Spinal cord (tissue), 10 donors: ENCODE measurements around the gene KIRREL3. TPM values are rescaled to one million over a fixed set of nuclear protein-coding genes. Genes with fewer than 3 reads are reported as not detected.

ENCODE experiments used
- DNase-seq, 6 donors: peaks; one replicate each; pipeline versions ENCODE4 v3.0.0 to v3.0.0-alpha.2; 2013 to 2015; ENCODE audit warnings: low spot score in 6 of 6, low read depth in 4 of 6
- H3K27ac ChIP-seq: one replicate; pipeline ENCODE4 v1.5.1; 2013; ENCODE audit warnings: low read depth, low read length, control low read depth
- H3K27me3 ChIP-seq: one replicate; pipeline ENCODE4 v1.6.1; 2013; ENCODE audit warnings: low read length; ENCODE audit not compliant: control insufficient read depth, insufficient read depth
- H3K36me3 ChIP-seq: one replicate; pipeline ENCODE4 v1.6.1; 2013; ENCODE audit warnings: low read length; ENCODE audit not compliant: control insufficient read depth, insufficient read depth
- H3K4me1 ChIP-seq: one replicate; pipeline ENCODE4 v1.6.1; 2013; ENCODE audit warnings: low read length; ENCODE audit not compliant: control insufficient read depth, insufficient read depth
- H3K4me3 ChIP-seq: one replicate; pipeline ENCODE4 v1.5.1; 2013; ENCODE audit warnings: low read depth, low read length, control low read depth
- H3K9me3 ChIP-seq: one replicate; pipeline ENCODE4 v1.6.1; 2013; ENCODE audit warnings: low read length; ENCODE audit not compliant: control insufficient read depth, insufficient read depth
- WGBS: methylation state at CpG from one replicate; pipeline ENCODE4 v1.1.5; 2013; ENCODE audit warnings: missing lambda C conversion rate; ENCODE audit not compliant: insufficient coverage; 5-methylcytosine and 5-hydroxymethylcytosine counted together
- polyA plus RNA-seq, 2 donors: library from polyadenylated mRNA; unstranded; fragments of 120-200 nt; gene quantifications; one replicate each; pipeline ENCODE4 v1.2.1, GENCODE V29; 2013; ENCODE audit not compliant: insufficient read length in 2 of 2
- total RNA-seq, 2 donors: library from RNA; depleted of rRNA in 1 of 2; stranded (reverse); fragments of 120-200 nt in 1 of 2; fragments of >200 nt in 1 of 2; gene quantifications; one replicate each; pipeline versions ENCODE4 v1.2.3 to v1.2.4, GENCODE V29; 2013 to 2014
- donor health status: healthy.

The KIRREL3 gene
- total and polyA plus RNA-seq, 4 donors = 10.0 to 58.1 (median 31.7) TPM

- peaks cover 67% of the 10 kb centered on the region for H3K4me1 ChIP-seq
- no peak overlapping the region for H3K4me3 ChIP-seq
- 5% methylated on average over 6 of the region's 15 CpGs for WGBS
- peaks cover 6% of the 10 kb centered on the region for H3K27me3 ChIP-seq
- no peaks in the 10 kb centered on the region for H3K9me3 ChIP-seq
- peak overlapping the region; percentile 49 for H3K27ac ChIP-seq
- DNase-seq = peak; percentile 72 to 97 (median 80)
- peaks cover 3% of the 10 kb centered on the region for H3K36me3 ChIP-seq
Measured at GRCh38 chr11:126544108-126545056, 456.2 kb downstream of the KIRREL3 start.

- peak overlapping the region; percentile 49 for H3K27ac ChIP-seq
- no peak for DNase-seq
- peaks cover 61% of the 10 kb centered on the region for H3K4me1 ChIP-seq
- H3K27me3 ChIP-seq = peaks cover 8% of the 10 kb centered on the region
- H3K36me3 ChIP-seq = peaks cover 3% of the 10 kb centered on the region
- WGBS = 9% methylated on average over 7 of the region's 7 CpGs
- no peak overlapping the region for H3K4me3 ChIP-seq
- H3K9me3 ChIP-seq = no peaks in the 10 kb centered on the region
Measured at GRCh38 chr11:126543691-126544090, 456.9 kb downstream of the KIRREL3 start.

- Histone ChIP-seq H3K4me3 (no peak overlapping the region), H3K27ac (no peak overlapping the region), H3K4me1 (peaks cover 49% of the 10 kb centered on the region), H3K9me3 (no peaks in the 10 kb centered on the region), H3K36me3 (peaks cover 3% of the 10 kb centered on the region), H3K27me3 (peaks cover 9% of the 10 kb centered on the region)
- 96% methylated on average over 2 of the region's 4 CpGs for WGBS
- peak in 1 of 6 donors; percentile 52 for DNase-seq
Measured at GRCh38 chr11:126542334-126543015, 458.1 kb downstream of the KIRREL3 start.

- Histone ChIP-seq H3K4me1 (peaks cover 31% of the 10 kb centered on the region), H3K36me3 (peaks cover 11% of the 10 kb centered on the region), H3K27me3 (peaks cover 9% of the 10 kb centered on the region), H3K4me3 (no peak overlapping the region), H3K27ac (no peak overlapping the region), H3K9me3 (no peaks in the 10 kb centered on the region)
- 73% methylated on average over 3 of the region's 4 CpGs for WGBS
- no peak for DNase-seq
Measured at GRCh38 chr11:126538071-126538470, 462.5 kb downstream of the KIRREL3 start.

- peaks cover 9% of the 10 kb centered on the region for H3K27me3 ChIP-seq
Measured at GRCh38 chr11:126537492-126537891, 463.1 kb downstream of the KIRREL3 start.

GRCh38 chr11:126534141-126534805 lies 466.3 kb downstream of the KIRREL3 start:
- no peak overlapping the region for H3K27ac ChIP-seq
- 78% methylated on average over 13 of the region's 17 CpGs for WGBS
- DNase-seq = no peak
- peaks cover 4% of the 10 kb centered on the region for H3K27me3 ChIP-seq
- no peaks in the 10 kb centered on the region for H3K9me3 ChIP-seq
- peaks cover 12% of the 10 kb centered on the region for H3K4me1 ChIP-seq
- peaks cover 8% of the 10 kb centered on the region for H3K36me3 ChIP-seq
- H3K4me3 ChIP-seq = no peak overlapping the region

More at GRCh38 chr11:126537492-126537891, 463.1 kb downstream of the KIRREL3 start:
- no peak for DNase-seq
- H3K36me3 ChIP-seq = peaks cover 11% of the 10 kb centered on the region
- no peak overlapping the region for H3K27ac ChIP-seq
- no peak overlapping the region for H3K4me3 ChIP-seq
- no peaks in the 10 kb centered on the region for H3K9me3 ChIP-seq
- peaks cover 25% of the 10 kb centered on the region for H3K4me1 ChIP-seq
- WGBS = 100% methylated on average over 3 of the region's 4 CpGs

- H3K36me3 ChIP-seq = peaks cover 8% of the 10 kb centered on the region
- H3K27ac ChIP-seq = no peak overlapping the region
- WGBS = 100% methylated on average over 3 of the region's 6 CpGs
- no peak for DNase-seq
- H3K4me3 ChIP-seq = no peak overlapping the region
- no peaks in the 10 kb centered on the region for H3K9me3 ChIP-seq
- H3K27me3 ChIP-seq = peaks cover 1% of the 10 kb centered on the region
- peaks cover 16% of the 10 kb centered on the region for H3K4me1 ChIP-seq
Measured at GRCh38 chr11:126533560-126533959, 467.0 kb downstream of the KIRREL3 start.

- 97% methylated on average over 5 of the region's 8 CpGs for WGBS
Measured at GRCh38 chr11:126530416-126530815, 470.2 kb downstream of the KIRREL3 start.

GRCh38 chr11:126529037-126529436 lies 471.5 kb downstream of the KIRREL3 start:
- 77% methylated on average over 9 of the region's 10 CpGs for WGBS
- Histone ChIP-seq H3K4me1 (peaks cover 22% of the 10 kb centered on the region), H3K27ac (no peak overlapping the region), H3K36me3 (peaks cover 7% of the 10 kb centered on the region), H3K9me3 (no peaks in the 10 kb centered on the region), H3K27me3 (peaks cover 4% of the 10 kb centered on the region), H3K4me3 (no peak overlapping the region)
- DNase-seq = no peak

More at GRCh38 chr11:126530416-126530815, 470.2 kb downstream of the KIRREL3 start:
- Histone ChIP-seq H3K4me3 (no peak overlapping the region), H3K27ac (no peak overlapping the region), H3K4me1 (peaks cover 31% of the 10 kb centered on the region), H3K36me3 (peaks cover 12% of the 10 kb centered on the region), H3K27me3 (peaks cover 4% of the 10 kb centered on the region), H3K9me3 (no peaks in the 10 kb centered on the region)
- DNase-seq = no peak
